HEK293T (cell line): ENCODE results near the gene NKX2-3.

Experiments
- BHLHE40 ChIP-seq: fragments of 450-650 bp; IDR thresholded peaks from 2 replicates; pipeline ENCODE4 v1.6.1; 2016; ENCODE audit warnings: mild to moderate bottlenecking, moderate library complexity, borderline replicate concordance
- CTBP1 ChIP-seq: fragments of 450-650 bp; IDR thresholded peaks from 2 replicates; pipeline ENCODE4 v1.6.1; 2016; ENCODE audit warnings: borderline replicate concordance
- ELF4 ChIP-seq: fragments of 450-650 bp; IDR thresholded peaks from 2 replicates; pipeline ENCODE4 v1.6.1; 2017; ENCODE audit warnings: antibody characterized with exemption
- FOXA1 ChIP-seq: fragments of 450-650 bp; IDR thresholded peaks from 2 replicates; pipeline ENCODE4 v1.6.1; 2016; ENCODE audit warnings: mild to moderate bottlenecking
- FOXK2 ChIP-seq: fragments of 450-650 bp; IDR thresholded peaks from 2 replicates; pipeline ENCODE4 v1.6.1; 2016; ENCODE audit warnings: mild to moderate bottlenecking
- HDGF ChIP-seq: fragments of 450-650 bp; IDR thresholded peaks from 2 replicates; pipeline ENCODE4 v1.6.1; 2017; ENCODE audit warnings: antibody characterized with exemption, borderline replicate concordance
- PKNOX1 ChIP-seq: fragments of 450-650 bp; IDR thresholded peaks from 2 replicates; pipeline ENCODE4 v1.6.1; 2016
- SP1 ChIP-seq: fragments of 450-650 bp; IDR thresholded peaks from 2 replicates; pipeline ENCODE4 v1.6.1; 2017
- SUZ12 ChIP-seq: fragments of 450-650 bp; IDR thresholded peaks from 2 replicates; pipeline ENCODE4 v1.6.1; 2016; ENCODE audit warnings: mild to moderate bottlenecking
- TARDBP ChIP-seq: fragments of 450-650 bp; IDR thresholded peaks from 2 replicates; pipeline ENCODE4 v1.6.1; 2016
- ZNF384 ChIP-seq: fragments of 450-650 bp; IDR thresholded peaks from 2 replicates; pipeline ENCODE4 v1.6.1; 2016

- no peak for TF ChIP-seq ELF4
- no peak for TF ChIP-seq SUZ12
- no peak for TF ChIP-seq FOXK2
- no peak for TF ChIP-seq TARDBP
- TF ChIP-seq HDGF: no peak
- no peak for TF ChIP-seq PKNOX1
- TF ChIP-seq CTBP1: no peak
- TF ChIP-seq SP1: no peak
- no peak for TF ChIP-seq BHLHE40
- TF ChIP-seq FOXA1: no peak
- no peak for TF ChIP-seq ZNF384
Measured at GRCh38 chr10:99558708-99559107, 26.0 kb downstream of the NKX2-3 start.
